ENCODE measurements around the gene KCNJ6. TPM values are rescaled to one million over a fixed set of nuclear protein-coding genes. Genes with fewer than 3 reads are reported as not detected.
A peak's percentile ranks its signal among the peaks of the same experiment; 100 is the strongest.

The KCNJ6 gene
- total RNA-seq, 2 donors from 2014 or later: 0.33 TPM; not detected in 1

GRCh38 chr21:37702241-37702640 lies 214.0 kb downstream of the KCNJ6 start:
- TF ChIP-seq CTCF (conservative IDR thresholded peaks at IDR 0.05): no peak

GRCh38 chr21:37700641-37701202 lies 215.5 kb downstream of the KCNJ6 start:
- Mint-ChIP-seq H3K27me3 (ENCODE audit: insufficient read depth) (peaks cover 2% of the 10 kb centered on the region), H3K27ac (no peak overlapping the region), H3K4me3 (no peak overlapping the region), H3K9me3 (peaks cover 13% of the 10 kb centered on the region), H3K36me3 (ENCODE audit: low read depth) (peaks cover under 1% of the 10 kb centered on the region), H3K4me1 (no peaks in the 10 kb centered on the region)
- Histone ChIP-seq H3K27ac (ENCODE audit: low read depth, low read length) (no peak overlapping the region), H3K9me3 (ENCODE audit: control insufficient read depth, low read length) (no peaks in the 10 kb centered on the region), H3K9ac (ENCODE audit: extremely low read depth, low read length, poor library complexity, severe bottlenecking) (no peak overlapping the region), H3K4me1 (ENCODE audit: control insufficient read depth, insufficient read depth, low read length) (no peaks in the 10 kb centered on the region), H3K4me3 (ENCODE audit: low read length) (no peak overlapping the region), H3K27me3 (ENCODE audit: control insufficient read depth, insufficient read depth, low read length, poor library complexity, severe bottlenecking) (no peaks in the 10 kb centered on the region), H3K36me3 (ENCODE audit: control insufficient read depth, insufficient read depth, low read length) (no peaks in the 10 kb centered on the region)
- peak; percentile 75 for DNase-seq
- TF ChIP-seq CTCF (conservative IDR thresholded peaks at IDR 0.05): peak; percentile 83
- WGBS, 2 experiments (ENCODE audit: insufficient coverage in 1 of 2, insufficient read length in 1 of 2): 20 to 66% methylated on average over 1 to 6 of the region's 6 CpGs

More at GRCh38 chr21:37702241-37702640, 214.0 kb downstream of the KCNJ6 start:
- Mint-ChIP-seq H3K27ac (no peak overlapping the region), H3K4me3 (no peak overlapping the region), H3K27me3 (ENCODE audit: insufficient read depth) (no peaks in the 10 kb centered on the region), H3K36me3 (ENCODE audit: low read depth) (no peaks in the 10 kb centered on the region), H3K4me1 (no peaks in the 10 kb centered on the region), H3K9me3 (no peaks in the 10 kb centered on the region)
- Histone ChIP-seq H3K36me3 (ENCODE audit: control insufficient read depth, insufficient read depth, low read length) (no peaks in the 10 kb centered on the region), H3K4me3 (ENCODE audit: low read length) (no peak overlapping the region), H3K27me3 (ENCODE audit: control insufficient read depth, insufficient read depth, low read length, poor library complexity, severe bottlenecking) (no peaks in the 10 kb centered on the region), H3K9me3 (ENCODE audit: control insufficient read depth, low read length) (no peaks in the 10 kb centered on the region), H3K9ac (ENCODE audit: extremely low read depth, low read length, poor library complexity, severe bottlenecking) (no peak overlapping the region), H3K27ac (ENCODE audit: low read depth, low read length) (no peak overlapping the region), H3K4me1 (ENCODE audit: control insufficient read depth, insufficient read depth, low read length) (no peaks in the 10 kb centered on the region)
- 91 to 96% methylated on average over 5 to 7 of the region's 7 CpGs for WGBS, 2 experiments (ENCODE audit: insufficient coverage in 1 of 2, insufficient read length in 1 of 2)
- no peak for DNase-seq

GRCh38 chr21:37699024-37699775 lies 217.1 kb downstream of the KCNJ6 start:
- no peaks in the 10 kb centered on the region for H3K36me3 ChIP-seq (ENCODE audit: control insufficient read depth, insufficient read depth, low read length)
- Mint-ChIP-seq H3K4me3 (no peak overlapping the region), H3K9me3 (peaks cover 18% of the 10 kb centered on the region), H3K36me3 (ENCODE audit: low read depth) (peaks cover 5% of the 10 kb centered on the region), H3K27me3 (ENCODE audit: insufficient read depth) (peaks cover 2% of the 10 kb centered on the region), H3K4me1 (no peaks in the 10 kb centered on the region), H3K27ac (no peak overlapping the region)
- no peak overlapping the region for H3K27ac ChIP-seq (ENCODE audit: low read depth, low read length)
- no peak overlapping the region for H3K9ac ChIP-seq (ENCODE audit: extremely low read depth, low read length, poor library complexity, severe bottlenecking)
- TF ChIP-seq CTCF (conservative IDR thresholded peaks at IDR 0.05): no peak
- 79 to 80% methylated on average over 2 to 5 of the region's 5 CpGs for WGBS, 2 experiments (ENCODE audit: insufficient coverage in 1 of 2, insufficient read length in 1 of 2)
- H3K4me3 ChIP-seq (ENCODE audit: low read length): no peak overlapping the region
- H3K27me3 ChIP-seq (ENCODE audit: control insufficient read depth, insufficient read depth, low read length, poor library complexity, severe bottlenecking): no peaks in the 10 kb centered on the region
- no peak for DNase-seq
- H3K4me1 ChIP-seq (ENCODE audit: control insufficient read depth, insufficient read depth, low read length): no peaks in the 10 kb centered on the region
- no peaks in the 10 kb centered on the region for H3K9me3 ChIP-seq (ENCODE audit: control insufficient read depth, low read length)
